ENCODE data around the gene CHMP3.

The CHMP3 gene

GRCh38 chr2:86470890-86471289 lies 92.4 kb downstream of the CHMP3 start:
- no peak for TF ChIP-seq TAF1 (IDR thresholded peaks at IDR 0.05; ENCODE audit: low read depth)
- TF ChIP-seq TEAD4 (IDR thresholded peaks at IDR 0.05), result no peak
- no peak for TF ChIP-seq CEBPB (IDR thresholded peaks at IDR 0.05)
- no peak for TF ChIP-seq EGR1 (IDR thresholded peaks at IDR 0.05)
- no peak for TF ChIP-seq REST (IDR thresholded peaks at IDR 0.05; ENCODE audit: low read depth)
- TF ChIP-seq ZBTB7A (IDR thresholded peaks at IDR 0.05; ENCODE audit: low read depth), result no peak
- TF ChIP-seq NFIC (IDR thresholded peaks at IDR 0.05), result no peak
- no peak for TF ChIP-seq YY1 (IDR thresholded peaks at IDR 0.05; ENCODE audit: low read depth)
- TF ChIP-seq EP300 (IDR thresholded peaks at IDR 0.05; ENCODE audit: borderline replicate concordance), result no peak
- no peak for TF ChIP-seq CREB1 (IDR thresholded peaks at IDR 0.05; ENCODE audit: low read depth)
- TF ChIP-seq MAX (IDR thresholded peaks at IDR 0.05), result no peak
- no peak for TF ChIP-seq USF1 (IDR thresholded peaks at IDR 0.05)
- no peak for TF ChIP-seq TCF12 (IDR thresholded peaks at IDR 0.05; ENCODE audit: low read depth)
- no peak for TF ChIP-seq FOXM1 (IDR thresholded peaks at IDR 0.05; ENCODE audit: borderline replicate concordance, low read depth)
- TF ChIP-seq RAD21 (IDR thresholded peaks at IDR 0.05; ENCODE audit: low read depth), result no peak

GRCh38 chr2:86468162-86469033 lies 94.8 kb downstream of the CHMP3 start:
- TF ChIP-seq REST (IDR thresholded peaks at IDR 0.05; ENCODE audit: low read depth) (no peak), NFIC (IDR thresholded peaks at IDR 0.05) (no peak), ZBTB7A (IDR thresholded peaks at IDR 0.05; ENCODE audit: low read depth) (no peak), TAF1 (IDR thresholded peaks at IDR 0.05; ENCODE audit: low read depth) (no peak), TEAD4 (IDR thresholded peaks at IDR 0.05) (no peak), USF1 (IDR thresholded peaks at IDR 0.05) (no peak)

- TF ChIP-seq NFIC (IDR thresholded peaks at IDR 0.05), result no peak
- TF ChIP-seq YY1 (IDR thresholded peaks at IDR 0.05; ENCODE audit: low read depth), result no peak
- no peak for TF ChIP-seq ZBTB7A (IDR thresholded peaks at IDR 0.05; ENCODE audit: low read depth)
Observed at GRCh38 chr2:86466306-86466705, 96.9 kb downstream of the CHMP3 start.

GRCh38 chr2:86464652-86465051 lies 98.6 kb downstream of the CHMP3 start:
- no peak for TF ChIP-seq CREB1 (IDR thresholded peaks at IDR 0.05; ENCODE audit: low read depth)

GRCh38 chr2:86461042-86461743 lies 102.0 kb downstream of the CHMP3 start:
- TF ChIP-seq TCF12 (IDR thresholded peaks at IDR 0.05; ENCODE audit: low read depth) (no peak), EP300 (IDR thresholded peaks at IDR 0.05; ENCODE audit: borderline replicate concordance) (no peak), YY1 (IDR thresholded peaks at IDR 0.05; ENCODE audit: low read depth) (no peak)

GRCh38 chr2:86455181-86455580 lies 108.1 kb downstream of the CHMP3 start:
- TF ChIP-seq EGR1 (IDR thresholded peaks at IDR 0.05) (no peak), ZBTB7A (IDR thresholded peaks at IDR 0.05; ENCODE audit: low read depth) (no peak), TAF1 (IDR thresholded peaks at IDR 0.05; ENCODE audit: low read depth) (no peak), USF1 (IDR thresholded peaks at IDR 0.05) (no peak)

All from Ishikawa (cell line).